HCT116 (cell line): Measurements from ENCODE around the gene SNCA. TPM values are rescaled to one million over a fixed set of nuclear protein-coding genes. Genes with fewer than 3 reads are reported as not detected.

Experiments used
- ATAC-seq: fragments of 200-7000 bp; cut with Tn5 transposase; 2 replicates; pipeline ENCODE4 v1.9.1; 2020; ENCODE audit warnings: mild to moderate bottlenecking, moderate library complexity
- BruUV-seq: library from RNA; stranded (reverse); fragments of 400-500 nt; replicated peaks from 2 replicates; lab custom pipeline; 2021; lab: Mats Ljungman, UMichigan
- CTCF ChIA-PET: fragments of 300-600 bp; sonication (Branson Sonifier 250); formaldehyde crosslinking; loops from one replicate; lab custom pipeline; 2021; ENCODE audit warnings: antibody characterized with exemption; lab: Charles Lee
- POLR2A ChIA-PET: fragments of 300-600, 350-600 bp; sonication (Branson Sonifier 250); formaldehyde crosslinking; loops from one replicate; lab custom pipeline; 2021; ENCODE audit warnings: antibody characterized with exemption; lab: Charles Lee
- RAD21 ChIA-PET, 2 experiments: fragments of 300-600 bp; sonication (Branson Sonifier 250); formaldehyde crosslinking; loops; one replicate each; lab custom pipeline; 2023; ENCODE audit warnings: low total read pairs in 2 of 2; ENCODE audit not compliant: uncharacterized antibody in 2 of 2, unreplicated experiment in 2 of 2, low non-redundant PET in 1 of 2; lab: Charles Lee
- DNase-seq: peaks from one replicate; pipeline ENCODE4 v3.0.0-alpha.2; 2010; ENCODE audit warnings: low read depth, low spot score
- H2AFZ ChIP-seq: fragments of 200-600 bp; shearing (Covaris generic), sonication (generic); 2 replicates; pipeline ENCODE4 v1.6.1; 2017; ENCODE audit warnings: low read depth, mixed run types, mixed read lengths, antibody characterized with exemption, low read length; ENCODE audit not compliant: poor library complexity, severe bottlenecking
- H3K27ac ChIP-seq: 2 replicates; pipeline ENCODE4 v1.5.1; 2012; ENCODE audit warnings: low read depth, low read length
- H3K27me3 ChIP-seq: fragments of 200-600 bp; sonication (generic); 2 replicates; pipeline ENCODE4 v1.6.1; 2016; ENCODE audit warnings: mixed run types, low read length, mixed read lengths; ENCODE audit not compliant: insufficient read depth
- H3K36me3 ChIP-seq, 2 experiments: fragments of 200-500 bp in 1 of 2; fragments of 200-600 bp in 1 of 2; sonication (Bioruptor generic) in 1 of 2; sonication (generic) in 1 of 2; 2 replicates each; pipeline versions ENCODE4 v1.5.1 to v1.6.1; 2014 to 2016; ENCODE audit warnings: low read length in 2 of 2, inconsistent platforms in 1 of 2, mixed read lengths in 1 of 2, mixed run types in 1 of 2; ENCODE audit not compliant: insufficient read depth in 2 of 2, control insufficient read depth in 1 of 2
- H3K4me1 ChIP-seq, 2 experiments: fragments of 200-600 bp in 1 of 2; sonication (generic) in 1 of 2; 2 replicates each; pipeline versions ENCODE4 v1.5.1 to v1.6.1; 2012 to 2017; ENCODE audit warnings: low read length in 2 of 2, inconsistent platforms in 1 of 2, mild to moderate bottlenecking in 1 of 2, mixed read lengths in 1 of 2, mixed run types in 1 of 2, moderate library complexity in 1 of 2; ENCODE audit not compliant: insufficient read depth in 2 of 2, control insufficient read depth in 1 of 2
- H3K4me2 ChIP-seq: fragments of 200-600 bp; sonication (generic); 2 replicates; pipeline ENCODE4 v1.6.1; 2017; ENCODE audit warnings: mixed run types, low read length, mixed read lengths
- H3K4me3 ChIP-seq, 2 experiments: fragments of 200-600 bp in 1 of 2; sonication (generic) in 1 of 2; replicated peaks in 1 of 2; 2 replicates each; pipeline ENCODE4 v1.5.1; 2011 to 2016; ENCODE audit warnings: low read length in 2 of 2, control low read depth in 1 of 2, low read depth in 1 of 2, mild to moderate bottlenecking in 1 of 2, mixed read lengths in 1 of 2, mixed run types in 1 of 2
- H3K79me2 ChIP-seq: fragments of 200-600 bp; sonication (generic); 2 replicates; pipeline ENCODE4 v1.6.1; 2017; ENCODE audit warnings: mild to moderate bottlenecking, mixed run types, low read length, moderate library complexity, mixed read lengths; ENCODE audit not compliant: insufficient read depth
- H3K9ac ChIP-seq: fragments of 200-600 bp; sonication (generic); 2 replicates; pipeline ENCODE4 v1.6.1; 2016; ENCODE audit warnings: low read length, mixed read lengths
- H3K9me2 ChIP-seq: fragments of 200-600 bp; sonication (generic), shearing (Covaris generic); 2 replicates; pipeline ENCODE4 v1.6.1; 2017; ENCODE audit warnings: mixed run types, mild to moderate bottlenecking, moderate library complexity; ENCODE audit not compliant: insufficient read depth
- H3K9me3 ChIP-seq, 2 experiments: fragments of 200-500 bp in 1 of 2; fragments of 200-600 bp in 1 of 2; sonication (Bioruptor generic) in 1 of 2; sonication (generic) in 1 of 2; 2 replicates each; pipeline ENCODE4 v1.6.1; 2014 to 2017; ENCODE audit warnings: low read length in 2 of 2, mixed read lengths in 2 of 2, inconsistent platforms in 1 of 2, low read depth in 1 of 2, mild to moderate bottlenecking in 1 of 2, mixed run types in 1 of 2, moderate library complexity in 1 of 2; ENCODE audit not compliant: control insufficient read depth in 1 of 2, insufficient read depth in 1 of 2
- H4K20me1 ChIP-seq: fragments of 200-600 bp; sonication (generic), shearing (Covaris generic); 2 replicates; pipeline ENCODE4 v1.6.1; 2017; ENCODE audit warnings: mixed run types, mild to moderate bottlenecking, moderate library complexity; ENCODE audit not compliant: insufficient read depth
- CBX3 ChIP-seq: IDR thresholded peaks from 2 replicates; pipeline ENCODE4 v1.6.1; 2012; ENCODE audit warnings: low read depth
- CEBPB ChIP-seq: IDR thresholded peaks from 2 replicates; pipeline ENCODE4 v1.6.1; 2012; ENCODE audit warnings: low read depth
- EGR1 ChIP-seq: IDR thresholded peaks from 2 replicates; pipeline ENCODE4 v1.6.1; 2012; ENCODE audit warnings: low read depth
- ELF1 ChIP-seq: IDR thresholded peaks from 2 replicates; pipeline ENCODE4 v1.6.1; 2012; ENCODE audit warnings: low read depth, borderline replicate concordance
- EZH2 ChIP-seq: fragments of 200-600 bp; sonication (generic); IDR thresholded peaks from 2 replicates; pipeline ENCODE4 v1.6.1; 2017; ENCODE audit warnings: antibody characterized with exemption, mixed run types
- EZH2phosphoT487 ChIP-seq: fragments of 200-600 bp; IDR thresholded peaks from 2 replicates; pipeline ENCODE4 v1.6.1; 2018; ENCODE audit warnings: antibody characterized with exemption, borderline replicate concordance
- FOSL1 ChIP-seq: IDR thresholded peaks from 2 replicates; pipeline ENCODE4 v1.6.1; 2012; ENCODE audit warnings: low read depth
- JUND ChIP-seq: IDR thresholded peaks from 2 replicates; pipeline ENCODE4 v1.6.1; 2012
- POLR2A ChIP-seq: IDR thresholded peaks from 2 replicates; pipeline ENCODE4 v1.7.0; 2011; ENCODE audit warnings: borderline replicate concordance; ENCODE audit not compliant: insufficient read depth, insufficient read length; ENCODE audit errors: extremely low read depth
- POLR2AphosphoS5 ChIP-seq: IDR thresholded peaks from 2 replicates; pipeline ENCODE4 v1.6.1; 2011; ENCODE audit warnings: mild to moderate bottlenecking, low read depth, low read length, moderate library complexity
- RAD21 ChIP-seq: IDR thresholded peaks from 2 replicates; pipeline ENCODE4 v1.6.1; 2012; ENCODE audit warnings: low read depth, mild to moderate bottlenecking
- SIN3A ChIP-seq: IDR thresholded peaks from 2 replicates; pipeline ENCODE4 v1.6.1; 2012; ENCODE audit warnings: low read depth
- SP1 ChIP-seq: IDR thresholded peaks from 2 replicates; pipeline ENCODE4 v1.6.1; 2012; ENCODE audit warnings: low read depth
- SRF ChIP-seq: IDR thresholded peaks from 2 replicates; pipeline ENCODE4 v1.6.1; 2012; ENCODE audit warnings: low read depth
- TCF7L2 ChIP-seq: IDR thresholded peaks from 2 replicates; pipeline ENCODE4 v1.7.0; 2011; ENCODE audit warnings: borderline replicate concordance, inconsistent platforms; ENCODE audit not compliant: insufficient read depth, insufficient read length; ENCODE audit errors: extremely low read depth
- YY1 ChIP-seq: IDR thresholded peaks from 2 replicates; pipeline ENCODE4 v1.6.1; 2011; ENCODE audit warnings: low read length, low read depth, moderate library complexity, mild to moderate bottlenecking; ENCODE audit not compliant: insufficient replicate concordance; ENCODE audit errors: extremely low read depth
- ZFX ChIP-seq: fragments of 450-650 bp; IDR thresholded peaks from 2 replicates; pipeline ENCODE4 v1.6.1; 2017
- ZNF274 ChIP-seq: fragments of 200-500 bp; sonication (Bioruptor generic); IDR thresholded peaks from 2 replicates; pipeline ENCODE4 v1.6.1; 2014; ENCODE audit warnings: mild to moderate bottlenecking, low read depth, low read length, inconsistent platforms
- intact Hi-C: fragments of 100-400 bp; cut with micrococcal nuclease; formaldehyde crosslinking; loops from 2 replicates; pipeline ENCODE4 v1.10.0; 2022
- total RNA-seq: library from RNA; stranded (reverse); gene quantifications from one replicate; pipeline ENCODE4 v1.2.1, GENCODE V29; 2021; ENCODE audit not compliant: unreplicated experiment
- TF ChIP-seq, protein P1 (sequence below): IDR thresholded peaks from 2 replicates; pipeline ENCODE4 v1.6.1; 2012
- TF ChIP-seq, protein P2 (sequence below): IDR thresholded peaks from 2 replicates; pipeline ENCODE4 v1.6.1; 2012
- TF ChIP-seq, protein P3 (sequence below): IDR thresholded peaks from 2 replicates; pipeline ENCODE4 v1.6.1; 2012; ENCODE audit warnings: low read depth
- TF ChIP-seq, protein P4 (sequence below), 3 experiments: fragments of 200-600 bp in 1 of 3; sonication (generic) in 1 of 3; IDR thresholded peaks in 2 of 3; conservative IDR thresholded peaks in 1 of 3; 2 replicates each; pipeline ENCODE4 v1.5.1; 2012 to 2017; ENCODE audit warnings: low read depth in 2 of 3, low read length in 2 of 3, antibody characterized with exemption in 1 of 3, borderline replicate concordance in 1 of 3, control low read depth in 1 of 3, mild to moderate bottlenecking in 1 of 3, mixed read lengths in 1 of 3, mixed run types in 1 of 3, moderate library complexity in 1 of 3; ENCODE audit not compliant: insufficient read depth in 1 of 3

Gene SNCA
- total RNA-seq, 1 experiment from 2014 or later, result 1.0 TPM

DNA sequence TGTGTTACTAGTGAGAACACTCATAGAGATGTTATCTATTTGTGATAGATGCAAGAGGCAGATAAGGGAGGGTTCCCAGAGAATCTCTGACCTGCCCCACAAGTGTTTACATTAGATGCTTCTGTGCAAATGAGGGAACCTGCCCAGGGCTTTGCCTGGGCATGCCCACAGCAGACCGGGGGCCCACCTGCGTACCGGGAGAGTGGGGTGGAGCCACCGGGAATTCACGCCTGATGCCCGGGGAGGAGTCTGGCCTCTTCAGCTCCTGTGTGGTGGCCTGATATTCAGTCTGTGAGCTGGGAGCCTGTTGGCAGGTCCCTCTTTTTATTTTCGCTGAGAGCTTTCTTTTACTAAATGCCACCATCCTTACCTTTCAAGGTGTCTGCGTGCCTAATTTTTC is 155.7 kb downstream of the SNCA start:
- POLR2A ChIA-PET, result no interaction called here
- Histone ChIP-seq H3K27ac (peak overlapping the region; percentile 54), H3K9ac (peak overlapping the region; percentile 44), H3K9me2 (no peaks in the 10 kb centered on the region), H3K27me3 (no peaks in the 10 kb centered on the region), H3K4me3 (peak overlapping the region; percentile 44 to 53), H3K79me2 (no peaks in the 10 kb centered on the region), H3K4me2 (peak overlapping the region; percentile 70), H4K20me1 (no peaks in the 10 kb centered on the region), H3K4me1 (peaks cover 0 to 14% of the 10 kb centered on the region in 2 experiments; a peak in 2 of 4 replicates), H3K36me3 (no peaks in the 10 kb centered on the region), H3K9me3 (no peaks in the 10 kb centered on the region), H2AFZ (peak overlapping the region; percentile 13)
- intact Hi-C loops, result no loop called here
- CTCF ChIA-PET, result interaction anchor here (0.8 kb wide), 1 partner anchor 188 kb away, joined by 3 read pairs; no protein-coding TSS in a partner anchor
- no peak for TF ChIP-seq SRF
- TF ChIP-seq, protein P1, sequence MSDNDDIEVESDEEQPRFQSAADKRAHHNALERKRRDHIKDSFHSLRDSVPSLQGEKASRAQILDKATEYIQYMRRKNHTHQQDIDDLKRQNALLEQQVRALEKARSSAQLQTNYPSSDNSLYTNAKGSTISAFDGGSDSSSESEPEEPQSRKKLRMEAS, result 0 out of 2 replicates have a peak, but pooled peaks have one; percentile 31
- TF ChIP-seq, protein P2, sequence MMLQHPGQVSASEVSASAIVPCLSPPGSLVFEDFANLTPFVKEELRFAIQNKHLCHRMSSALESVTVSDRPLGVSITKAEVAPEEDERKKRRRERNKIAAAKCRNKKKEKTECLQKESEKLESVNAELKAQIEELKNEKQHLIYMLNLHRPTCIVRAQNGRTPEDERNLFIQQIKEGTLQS, result no peak
- no peak for TF ChIP-seq ELF1
- TF ChIP-seq ZNF274, result no peak
- TF ChIP-seq ZFX, result no peak
- TF ChIP-seq POLR2A, result no peak
- 0 out of 2 replicates have a peak, but pooled peaks have one; percentile 29 for TF ChIP-seq SIN3A
- no peak for TF ChIP-seq EZH2phosphoT487
- TF ChIP-seq, protein P3, sequence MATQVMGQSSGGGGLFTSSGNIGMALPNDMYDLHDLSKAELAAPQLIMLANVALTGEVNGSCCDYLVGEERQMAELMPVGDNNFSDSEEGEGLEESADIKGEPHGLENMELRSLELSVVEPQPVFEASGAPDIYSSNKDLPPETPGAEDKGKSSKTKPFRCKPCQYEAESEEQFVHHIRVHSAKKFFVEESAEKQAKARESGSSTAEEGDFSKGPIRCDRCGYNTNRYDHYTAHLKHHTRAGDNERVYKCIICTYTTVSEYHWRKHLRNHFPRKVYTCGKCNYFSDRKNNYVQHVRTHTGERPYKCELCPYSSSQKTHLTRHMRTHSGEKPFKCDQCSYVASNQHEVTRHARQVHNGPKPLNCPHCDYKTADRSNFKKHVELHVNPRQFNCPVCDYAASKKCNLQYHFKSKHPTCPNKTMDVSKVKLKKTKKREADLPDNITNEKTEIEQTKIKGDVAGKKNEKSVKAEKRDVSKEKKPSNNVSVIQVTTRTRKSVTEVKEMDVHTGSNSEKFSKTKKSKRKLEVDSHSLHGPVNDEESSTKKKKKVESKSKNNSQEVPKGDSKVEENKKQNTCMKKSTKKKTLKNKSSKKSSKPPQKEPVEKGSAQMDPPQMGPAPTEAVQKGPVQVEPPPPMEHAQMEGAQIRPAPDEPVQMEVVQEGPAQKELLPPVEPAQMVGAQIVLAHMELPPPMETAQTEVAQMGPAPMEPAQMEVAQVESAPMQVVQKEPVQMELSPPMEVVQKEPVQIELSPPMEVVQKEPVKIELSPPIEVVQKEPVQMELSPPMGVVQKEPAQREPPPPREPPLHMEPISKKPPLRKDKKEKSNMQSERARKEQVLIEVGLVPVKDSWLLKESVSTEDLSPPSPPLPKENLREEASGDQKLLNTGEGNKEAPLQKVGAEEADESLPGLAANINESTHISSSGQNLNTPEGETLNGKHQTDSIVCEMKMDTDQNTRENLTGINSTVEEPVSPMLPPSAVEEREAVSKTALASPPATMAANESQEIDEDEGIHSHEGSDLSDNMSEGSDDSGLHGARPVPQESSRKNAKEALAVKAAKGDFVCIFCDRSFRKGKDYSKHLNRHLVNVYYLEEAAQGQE, result no peak
- no peak for TF ChIP-seq FOSL1
- TF ChIP-seq JUND, result no peak
- TF ChIP-seq, protein P4, sequence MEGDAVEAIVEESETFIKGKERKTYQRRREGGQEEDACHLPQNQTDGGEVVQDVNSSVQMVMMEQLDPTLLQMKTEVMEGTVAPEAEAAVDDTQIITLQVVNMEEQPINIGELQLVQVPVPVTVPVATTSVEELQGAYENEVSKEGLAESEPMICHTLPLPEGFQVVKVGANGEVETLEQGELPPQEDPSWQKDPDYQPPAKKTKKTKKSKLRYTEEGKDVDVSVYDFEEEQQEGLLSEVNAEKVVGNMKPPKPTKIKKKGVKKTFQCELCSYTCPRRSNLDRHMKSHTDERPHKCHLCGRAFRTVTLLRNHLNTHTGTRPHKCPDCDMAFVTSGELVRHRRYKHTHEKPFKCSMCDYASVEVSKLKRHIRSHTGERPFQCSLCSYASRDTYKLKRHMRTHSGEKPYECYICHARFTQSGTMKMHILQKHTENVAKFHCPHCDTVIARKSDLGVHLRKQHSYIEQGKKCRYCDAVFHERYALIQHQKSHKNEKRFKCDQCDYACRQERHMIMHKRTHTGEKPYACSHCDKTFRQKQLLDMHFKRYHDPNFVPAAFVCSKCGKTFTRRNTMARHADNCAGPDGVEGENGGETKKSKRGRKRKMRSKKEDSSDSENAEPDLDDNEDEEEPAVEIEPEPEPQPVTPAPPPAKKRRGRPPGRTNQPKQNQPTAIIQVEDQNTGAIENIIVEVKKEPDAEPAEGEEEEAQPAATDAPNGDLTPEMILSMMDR (IDR thresholded peaks at IDR 0.05 in 2 of 3, conservative IDR thresholded peaks at IDR 0.05 in 1 of 3; ENCODE audit: borderline replicate concordance in 1 of 3, insufficient read depth in 1 of 3, low read depth in 2 of 3, low read length in 2 of 3), result no peak
- no peak for TF ChIP-seq SP1
- no peak for TF ChIP-seq CEBPB
- TF ChIP-seq EZH2, result no peak
- no peak for TF ChIP-seq RAD21
- TF ChIP-seq EGR1, result no peak
- TF ChIP-seq YY1, result no peak
- TF ChIP-seq CBX3, result no peak
- TF ChIP-seq POLR2AphosphoS5, result peak; percentile 90
- TF ChIP-seq TCF7L2, result no peak
- RAD21 ChIA-PET, result no interaction called here
- ATAC-seq (peak; percentile 100), DNase-seq (peak; percentile 48)
- no TSS peak for BruUV-seq
